ENCODE measurements around the gene PGGHG.

- TF ChIP-seq CTCF (IDR thresholded peaks at IDR 0.05) (no peak), POLR2A (IDR thresholded peaks at IDR 0.05) (no peak)
Observed at GRCh38 chr11:290621-291231, 1.8 kb downstream of the PGGHG start.
